SK-N-SH treated with all-trans-retinoic acid at 6 μM for 48 hours (cell line): ENCODE data around the gene CYRIA.

Experiments
- CSDC2 ChIP-seq: fragments of 250-450 bp; sonication (Bioruptor Pico); IDR thresholded peaks from 2 replicates; pipeline ENCODE4 v1.5.0; 2020; ENCODE audit warnings: mild to moderate bottlenecking, moderate library complexity
- POU6F1 ChIP-seq: fragments of 250-450 bp; sonication (Bioruptor Pico); IDR thresholded peaks from 2 replicates; pipeline ENCODE4 v1.8.0; 2021; ENCODE audit warnings: low read depth, mild to moderate bottlenecking, moderate library complexity, borderline replicate concordance
- ZC3H10 ChIP-seq: fragments of 250-450 bp; sonication (Bioruptor Pico); IDR thresholded peaks from 2 replicates; pipeline ENCODE4 v1.5.1; 2021; ENCODE audit warnings: mild to moderate bottlenecking, moderate library complexity

- TF ChIP-seq POU6F1 (CRISPR knock-in tag) (no peak), ZC3H10 (no peak), CSDC2 (CRISPR knock-in tag) (no peak)
Measured at GRCh38 chr2:16657671-16658070, 8.0 kb downstream of the CYRIA start.
